OCI-LY7 (cell line): Measurements from ENCODE around the gene DENND2D. TPM values are rescaled to one million over a fixed set of nuclear protein-coding genes. Genes with fewer than 3 reads are reported as not detected.

Experiments
- BruUV-seq: library from RNA; stranded (reverse); fragments of 400-500 nt; replicated peaks from 2 replicates; lab custom pipeline; 2021; lab: Mats Ljungman, UMichigan
- CTCF ChIA-PET: fragments of 300-600 bp; sonication (Branson Sonifier 250); formaldehyde crosslinking; loops from one replicate; lab custom pipeline; 2022; ENCODE audit warnings: antibody characterized with exemption; ENCODE audit not compliant: unreplicated experiment; lab: Charles Lee
- POLR2A ChIA-PET: fragments of 300-600 bp; sonication (Branson Sonifier 250); formaldehyde crosslinking; loops from one replicate; lab custom pipeline; 2022; ENCODE audit warnings: antibody characterized with exemption; lab: Charles Lee
- DNase-seq: peaks from one replicate; pipeline ENCODE4 v3.0.0-alpha.2; 2015; ENCODE audit warnings: low spot score
- H2AFZ ChIP-seq: fragments of 200-600 bp; sonication (generic), shearing (Covaris generic); 2 replicates; pipeline ENCODE4 v1.6.1; 2014; ENCODE audit warnings: mild to moderate bottlenecking, antibody characterized with exemption, low read length, moderate library complexity
- H3K27ac ChIP-seq: fragments of 200-600 bp; sonication (generic); 2 replicates; pipeline ENCODE4 v1.5.1; 2014; ENCODE audit warnings: mixed run types, low read depth, mild to moderate bottlenecking, moderate library complexity, low read length, inconsistent platforms; ENCODE audit not compliant: poor library complexity, severe bottlenecking
- H3K36me3 ChIP-seq: fragments of 200-600 bp; sonication (generic); 2 replicates; pipeline ENCODE4 v1.6.1; 2014; ENCODE audit warnings: mild to moderate bottlenecking, antibody characterized with exemption, low read length, moderate library complexity, mixed read lengths; ENCODE audit not compliant: insufficient read depth
- H3K4me1 ChIP-seq: fragments of 200-600 bp; sonication (generic); 2 replicates; pipeline ENCODE4 v1.5.1; 2014; ENCODE audit warnings: mild to moderate bottlenecking, low read length; ENCODE audit not compliant: insufficient read depth, poor library complexity, severe bottlenecking
- H3K4me2 ChIP-seq: fragments of 200-600 bp; sonication (generic); 2 replicates; pipeline ENCODE4 v1.6.1; 2014; ENCODE audit warnings: mild to moderate bottlenecking, low read length
- H3K4me3 ChIP-seq: fragments of 200-600 bp; sonication (generic); 2 replicates; pipeline ENCODE4 v1.5.1; 2014; ENCODE audit warnings: mild to moderate bottlenecking, low read depth, low read length; ENCODE audit not compliant: poor library complexity, severe bottlenecking
- H3K79me2 ChIP-seq: fragments of 200-600 bp; sonication (generic); 2 replicates; pipeline ENCODE4 v1.6.1; 2016; ENCODE audit warnings: low read depth, mild to moderate bottlenecking, low read length, moderate library complexity, mixed read lengths; ENCODE audit not compliant: insufficient read depth
- H3K9me2 ChIP-seq: fragments of 200-600 bp; sonication (generic); 2 replicates; pipeline ENCODE4 v1.6.1; 2016; ENCODE audit warnings: mild to moderate bottlenecking, low read length, mixed read lengths; ENCODE audit not compliant: insufficient read depth
- H3K9me3 ChIP-seq: fragments of 200-600 bp; sonication (generic); 2 replicates; pipeline ENCODE4 v1.6.1; 2014; ENCODE audit warnings: mild to moderate bottlenecking, mixed run types, low read length, mixed read lengths
- H4K20me1 ChIP-seq: fragments of 200-600 bp; sonication (generic); 2 replicates; pipeline ENCODE4 v1.6.1; 2014; ENCODE audit warnings: mild to moderate bottlenecking, antibody characterized with exemption, low read length, moderate library complexity, mixed read lengths; ENCODE audit not compliant: insufficient read depth
- CTCF ChIP-seq: fragments of 200-600 bp; sonication (generic); conservative IDR thresholded peaks from 2 replicates; pipeline ENCODE4 v1.5.1; 2014; ENCODE audit warnings: mild to moderate bottlenecking, antibody characterized with exemption, low read length, moderate library complexity, mixed read lengths
- EZH2phosphoT487 ChIP-seq: fragments of 200-600 bp; sonication (generic); IDR thresholded peaks from 2 replicates; pipeline ENCODE4 v1.6.1; 2018; ENCODE audit warnings: low read depth, borderline replicate concordance, mild to moderate bottlenecking, mixed run types, antibody characterized with exemption, low read length, moderate library complexity, mixed read lengths
- intact Hi-C: fragments of 100-400 bp; cut with micrococcal nuclease; formaldehyde crosslinking; loops from one replicate; pipeline ENCODE4 v1.10.0; 2022; ENCODE audit not compliant: unreplicated experiment
- total RNA-seq, 2 experiments: library from RNA; depleted of rRNA in 1 of 2; stranded (reverse); fragments of >200 nt in 1 of 2; shearing (Covaris generic) in 1 of 2; gene quantifications; 2 replicates each; pipeline ENCODE4 v1.2.3, GENCODE V29; 2014 to 2022

DENND2D gene
- total RNA-seq, 2 experiments from 2014 or later, result 9.8 to 39.9 TPM

DNA sequence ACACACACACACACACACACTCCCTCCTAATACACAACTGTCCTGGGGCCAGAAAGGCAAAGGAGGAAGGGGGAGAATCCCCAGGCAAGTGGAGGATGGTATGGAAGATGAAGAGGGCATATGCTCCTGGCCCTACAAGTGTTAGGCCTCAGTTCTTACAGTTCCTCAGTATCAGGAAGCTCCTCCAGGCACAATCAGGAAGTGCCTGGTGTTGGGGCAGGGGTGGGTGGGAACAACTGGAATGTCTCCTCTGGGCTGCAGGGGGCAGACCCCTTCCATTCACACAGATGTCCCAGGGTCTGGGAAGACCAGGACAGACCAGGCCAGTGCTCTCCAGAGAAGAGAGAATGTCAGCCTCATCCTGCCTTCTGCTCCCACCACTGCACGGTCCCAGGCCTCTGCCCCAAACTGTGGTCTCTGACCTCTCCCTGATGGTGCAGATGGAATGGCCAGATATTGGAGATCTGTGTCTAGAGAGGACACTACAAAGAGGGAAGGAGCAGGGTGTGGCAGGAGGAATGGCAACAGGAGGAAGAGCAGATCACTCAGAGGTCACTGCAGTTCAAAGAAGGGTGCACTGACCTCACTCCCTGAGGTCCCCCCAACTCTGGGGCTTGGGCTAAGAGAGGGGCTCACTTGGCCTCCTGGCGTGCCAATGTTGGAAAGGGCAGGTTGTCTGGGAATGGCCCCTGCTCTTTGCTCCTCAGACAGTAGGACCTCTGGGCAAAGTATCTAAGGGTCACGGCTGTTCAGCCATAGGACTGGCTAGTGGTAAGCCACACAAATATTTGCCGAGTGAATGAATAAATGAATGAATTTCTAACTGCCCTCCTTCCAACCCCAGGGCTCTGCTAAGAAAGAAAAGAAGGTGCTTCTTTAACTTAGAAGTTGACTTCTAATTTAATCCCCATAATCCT lies 2.5 kb upstream of the DENND2D start:
- H3K9me2 ChIP-seq, result no peaks in the 10 kb centered on the region
- POLR2A ChIA-PET, result interaction anchor here (0.6 to 2.6 kb wide), 7 partner anchors 12 to 173 kb away, joined by 3 to 19 read pairs (median 6); no protein-coding TSS in a partner anchor
- no peaks in the 10 kb centered on the region for H4K20me1 ChIP-seq
- H3K79me2 ChIP-seq, result peaks cover 7% of the 10 kb centered on the region; the same call in 1 of the 2 replicates
- H3K4me1 ChIP-seq, result peaks cover 74% of the 10 kb centered on the region
- peak overlapping the region; percentile 70 for H3K4me3 ChIP-seq
- H2AFZ ChIP-seq, result peak overlapping the region; percentile 66; the same call in 1 of the 2 replicates
- H3K27ac ChIP-seq, result peak overlapping the region; percentile 67
- H3K9me3 ChIP-seq, result no peaks in the 10 kb centered on the region
- no peak for TF ChIP-seq CTCF
- no peak for TF ChIP-seq EZH2phosphoT487
- intact Hi-C loops, result loop anchor here (5.0 kb wide), 1 partner anchor 61 kb away; the partner anchor contains the start of genes CEPT1 and DRAM2
- CTCF ChIA-PET, result interaction anchor here (0.6 kb wide), 1 partner anchor 416 kb away, joined by 6 read pairs; no protein-coding TSS in a partner anchor
- peak overlapping the region; percentile 98 for H3K4me2 ChIP-seq
- no peak for DNase-seq
- TSS peak; percentile 67 for BruUV-seq
- H3K36me3 ChIP-seq, result 0 out of 2 replicates have a peak, but pooled peaks cover 4% of the 10 kb centered on the region

GRCh38 chr1:111202366-111202706 lies 1.9 kb upstream of the DENND2D start:
- no TSS peak for BruUV-seq
- no peak for TF ChIP-seq CTCF
- H3K4me3 ChIP-seq, result peak overlapping the region; percentile 70
- H3K4me1 ChIP-seq, result peaks cover 79% of the 10 kb centered on the region
- peak overlapping the region; percentile 98 for H3K4me2 ChIP-seq
- H3K79me2 ChIP-seq, result peaks cover 7% of the 10 kb centered on the region; the same call in 1 of the 2 replicates
- 0 out of 2 replicates have a peak, but pooled peaks cover 4% of the 10 kb centered on the region for H3K36me3 ChIP-seq
- no peaks in the 10 kb centered on the region for H4K20me1 ChIP-seq
- H3K27ac ChIP-seq, result no peak overlapping the region
- H3K9me3 ChIP-seq, result no peaks in the 10 kb centered on the region
- H2AFZ ChIP-seq, result no peak overlapping the region
- ChIA-PET POLR2A (interaction anchor here (0.5 to 2.6 kb wide), 5 partner anchors 13 to 173 kb away, joined by 3 to 19 read pairs (median 5); no protein-coding TSS in a partner anchor), CTCF (no interaction called here)
- no peak for DNase-seq
- intact Hi-C loops, result loop anchor here (5.0 kb wide), 1 partner anchor 60 kb away; the partner anchor contains the start of genes CEPT1 and DRAM2
- no peaks in the 10 kb centered on the region for H3K9me2 ChIP-seq
